Measurements from ENCODE around the gene FOS.
"Not testable (repeated sequence)": the region's sequence is repeated elsewhere in the genome, so short reads cannot be mapped to it uniquely, and the experiment has no call there.

Gene FOS

GRCh38 chr14:75278422-75279152, at the start of gene FOS:
Gene FOS (plus strand): TSS chr14:75278828. CDS start chr14:75278983, 155 bp downstream.
- in situ Hi-C loops (cut with HindIII; ENCODE audit: low sequenced_read_pairs) = no loop called here

GRCh38 chr14:75229661-75230139, 48.9 kb upstream of the FOS start:
- in situ Hi-C loops (cut with HindIII; ENCODE audit: low sequenced_read_pairs) = no loop called here

- in situ Hi-C loops (cut with HindIII; ENCODE audit: low sequenced_read_pairs) = no loop called here
Measured at GRCh38 chr14:75230140-75230792, 48.4 kb upstream of the FOS start.

- in situ Hi-C loops (cut with HindIII; ENCODE audit: low sequenced_read_pairs) = no loop called here
Measured at GRCh38 chr14:75231320-75231719, 47.3 kb upstream of the FOS start.

- in situ Hi-C loops (cut with HindIII; ENCODE audit: low sequenced_read_pairs) = no loop called here
Measured at GRCh38 chr14:75232191-75232590, 46.4 kb upstream of the FOS start.

GRCh38 chr14:75232597-75232996, 46.0 kb upstream of the FOS start:
- in situ Hi-C loops (cut with HindIII; ENCODE audit: low sequenced_read_pairs) = no loop called here

GRCh38 chr14:75234173-75235115, 44.2 kb upstream of the FOS start:
- in situ Hi-C loops (cut with HindIII; ENCODE audit: low sequenced_read_pairs) = no loop called here

GRCh38 chr14:75235198-75235597, 43.4 kb upstream of the FOS start:
- in situ Hi-C loops (cut with HindIII; ENCODE audit: low sequenced_read_pairs) = not testable (repeated sequence)

GRCh38 chr14:75236467-75236866, 42.2 kb upstream of the FOS start:
- in situ Hi-C loops (cut with HindIII; ENCODE audit: low sequenced_read_pairs) = no loop called here

GRCh38 chr14:75236901-75237419, 41.7 kb upstream of the FOS start:
- in situ Hi-C loops (cut with HindIII; ENCODE audit: low sequenced_read_pairs) = no loop called here

- in situ Hi-C loops (cut with HindIII; ENCODE audit: low sequenced_read_pairs) = no loop called here
Measured at GRCh38 chr14:75238756-75239455, 39.7 kb upstream of the FOS start.

- in situ Hi-C loops (cut with HindIII; ENCODE audit: low sequenced_read_pairs) = no loop called here
Measured at GRCh38 chr14:75240781-75241180, 37.8 kb upstream of the FOS start.

- in situ Hi-C loops (cut with HindIII; ENCODE audit: low sequenced_read_pairs) = no loop called here
Measured at GRCh38 chr14:75242546-75243273, 35.9 kb upstream of the FOS start.

- in situ Hi-C loops (cut with HindIII; ENCODE audit: low sequenced_read_pairs) = no loop called here
Measured at GRCh38 chr14:75244121-75244520, 34.5 kb upstream of the FOS start.

- in situ Hi-C loops (cut with HindIII; ENCODE audit: low sequenced_read_pairs) = no loop called here
Measured at GRCh38 chr14:75246546-75247285, 31.9 kb upstream of the FOS start.

- in situ Hi-C loops (cut with HindIII; ENCODE audit: low sequenced_read_pairs) = no loop called here
Measured at GRCh38 chr14:75247286-75247922, 31.2 kb upstream of the FOS start.

- in situ Hi-C loops (cut with HindIII; ENCODE audit: low sequenced_read_pairs) = no loop called here
Measured at GRCh38 chr14:75247939-75248338, 30.7 kb upstream of the FOS start.

- in situ Hi-C loops (cut with HindIII; ENCODE audit: low sequenced_read_pairs) = no loop called here
Measured at GRCh38 chr14:75249251-75249957, 29.2 kb upstream of the FOS start.
